Limb (tissue), 2 donors: ENCODE measurements around the gene KNDC1.

ENCODE experiments used
- DNase-seq, 2 donors: peaks; one replicate each; pipeline ENCODE4 v3.0.0-alpha.2; 2016; ENCODE audit errors: extremely low spot score in 2 of 2

KNDC1 gene

DNA sequence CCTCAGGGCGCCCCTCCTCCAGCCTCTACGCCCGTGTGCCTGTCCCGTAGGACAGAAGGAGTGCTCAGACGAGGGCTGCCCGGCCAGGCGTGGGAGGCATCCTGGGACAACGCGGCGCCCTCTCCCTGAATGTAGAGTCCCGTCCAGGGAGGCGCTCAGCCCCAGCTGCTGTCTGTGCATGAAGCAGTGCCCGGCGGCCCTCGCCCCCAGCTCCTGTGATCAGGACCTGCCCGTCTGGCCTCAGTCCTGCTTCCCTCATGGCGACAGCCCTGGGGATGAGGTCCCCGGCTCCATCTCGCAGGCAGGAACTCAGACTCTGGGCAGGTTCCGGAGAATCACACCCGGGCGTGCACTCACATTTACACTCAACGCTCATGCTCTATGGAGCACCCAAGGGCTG, 45.1 kb downstream of the KNDC1 start:
- no peak for DNase-seq

DNA sequence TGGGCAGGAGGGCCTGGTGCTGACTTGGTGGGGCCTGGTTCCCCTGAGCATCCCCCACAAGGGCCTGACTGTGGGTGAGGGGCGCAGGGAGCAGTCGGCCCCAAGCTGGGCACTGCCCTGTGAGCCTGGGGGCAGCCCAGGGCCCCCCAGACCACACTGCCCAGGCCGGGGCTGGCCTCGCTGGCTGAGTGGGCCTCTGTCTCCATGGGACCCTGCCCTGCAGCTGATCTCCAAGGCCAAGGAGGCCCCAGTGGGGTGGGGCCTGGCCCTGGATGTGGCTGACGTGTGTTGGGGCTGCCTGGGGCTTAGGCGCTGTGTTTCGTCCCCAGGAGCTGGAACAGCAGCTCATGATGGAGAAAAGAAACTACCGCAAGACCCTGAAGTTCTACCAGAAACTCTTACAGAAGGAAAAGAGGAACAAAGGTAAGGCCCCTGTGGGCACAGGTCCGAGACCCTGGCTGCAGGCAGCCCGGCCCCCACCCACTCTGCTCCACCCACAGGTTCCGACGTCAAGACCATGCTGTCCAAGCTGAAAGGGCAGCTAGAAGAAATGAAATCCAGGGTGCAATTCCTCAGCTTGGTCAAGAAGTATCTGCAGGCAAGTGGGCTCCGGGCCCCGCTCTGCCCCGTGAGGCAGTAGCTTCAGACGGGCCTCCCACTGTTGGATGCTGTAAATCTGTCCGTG, 46.5 kb downstream of the KNDC1 start:
- no peak for DNase-seq

DNA sequence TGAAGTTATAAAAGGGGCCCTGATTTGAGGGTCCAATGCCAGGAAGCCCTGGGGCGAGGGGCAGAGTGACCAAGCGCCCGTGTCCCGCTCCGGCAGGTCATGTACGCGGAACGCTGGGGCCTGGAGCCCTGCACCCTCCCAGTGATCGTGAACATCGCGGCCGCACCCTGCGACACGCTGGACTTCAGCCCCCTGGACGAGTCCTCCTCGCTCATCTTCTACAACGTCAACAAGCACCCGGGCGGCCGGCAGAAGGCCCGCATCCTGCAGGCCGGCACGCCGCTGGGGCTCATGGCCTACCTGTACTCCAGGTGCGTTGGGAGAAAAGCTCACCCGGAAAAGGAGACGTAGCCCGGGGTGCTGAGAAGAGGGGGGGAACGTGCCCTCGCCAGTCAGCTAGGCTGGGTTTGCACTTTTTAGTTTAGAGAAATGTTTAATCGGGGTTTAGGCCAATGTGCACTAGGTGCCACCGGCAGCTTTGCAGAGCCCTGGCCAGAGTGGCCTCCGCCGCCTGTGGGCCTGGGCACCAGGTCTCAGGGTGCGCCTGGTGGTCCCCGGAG, 47.1 kb downstream of the KNDC1 start:
- no peak for DNase-seq

DNA sequence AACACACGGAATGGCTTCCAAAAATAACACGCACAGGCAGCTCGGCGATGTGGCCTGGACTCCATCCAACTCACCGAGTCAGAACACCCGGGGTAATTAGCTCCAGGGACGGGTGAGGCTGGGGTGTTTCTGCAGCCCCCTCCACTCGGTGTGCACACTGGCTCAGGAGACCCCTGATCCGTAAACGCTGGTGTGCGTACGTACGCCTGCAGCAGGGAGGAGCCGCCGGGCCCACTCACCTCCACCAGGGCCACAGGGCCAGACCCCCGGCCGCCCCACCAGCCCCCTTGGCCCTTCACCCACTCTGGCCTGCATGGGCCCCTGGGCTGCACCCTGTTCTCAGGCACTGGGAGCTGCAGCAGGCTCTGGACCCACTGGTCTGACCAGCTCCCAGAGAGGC, 47.6 kb downstream of the KNDC1 start:
- no peak for DNase-seq

DNA sequence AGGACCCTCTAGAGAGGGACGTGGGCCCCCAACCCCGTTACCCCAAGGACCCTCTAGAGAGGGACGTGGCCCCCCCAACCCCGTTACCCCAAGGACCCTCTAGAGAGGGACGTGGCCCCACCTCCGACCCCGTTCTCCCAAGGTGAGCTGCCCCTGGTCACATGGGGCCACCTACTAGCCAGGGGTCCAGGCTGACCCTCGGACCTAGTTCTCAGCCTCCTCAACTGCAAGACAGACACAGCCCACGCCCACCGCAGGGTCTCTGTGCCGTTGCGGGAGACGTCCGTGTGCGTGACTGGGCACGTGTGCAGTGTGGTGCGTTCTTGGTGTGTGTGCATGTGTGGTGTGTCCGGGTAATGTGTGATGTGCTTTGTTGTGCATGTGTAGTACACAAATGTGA, 48.4 kb downstream of the KNDC1 start:
- no peak for DNase-seq

DNA sequence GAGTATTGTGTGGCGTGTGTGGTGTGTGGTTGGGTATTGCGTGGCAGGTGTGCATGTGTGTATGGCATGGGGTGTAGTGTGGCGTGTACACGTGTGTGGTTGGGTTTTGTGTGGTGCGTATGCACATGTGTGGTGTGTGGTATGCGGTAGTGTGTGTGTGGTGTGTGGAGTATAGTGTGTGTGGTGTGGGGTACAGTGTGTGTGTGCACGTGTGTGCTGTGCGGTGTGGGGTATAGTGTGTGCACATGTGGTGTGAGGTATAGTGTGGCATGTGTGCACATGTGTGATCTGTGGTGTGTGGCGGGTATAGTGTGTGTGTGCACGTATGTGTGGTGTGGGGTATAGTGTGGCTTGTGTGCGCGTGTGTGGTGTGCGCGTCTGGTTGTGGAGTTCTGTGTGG, 49.1 kb downstream of the KNDC1 start:
- DNase-seq, result no peak

DNA sequence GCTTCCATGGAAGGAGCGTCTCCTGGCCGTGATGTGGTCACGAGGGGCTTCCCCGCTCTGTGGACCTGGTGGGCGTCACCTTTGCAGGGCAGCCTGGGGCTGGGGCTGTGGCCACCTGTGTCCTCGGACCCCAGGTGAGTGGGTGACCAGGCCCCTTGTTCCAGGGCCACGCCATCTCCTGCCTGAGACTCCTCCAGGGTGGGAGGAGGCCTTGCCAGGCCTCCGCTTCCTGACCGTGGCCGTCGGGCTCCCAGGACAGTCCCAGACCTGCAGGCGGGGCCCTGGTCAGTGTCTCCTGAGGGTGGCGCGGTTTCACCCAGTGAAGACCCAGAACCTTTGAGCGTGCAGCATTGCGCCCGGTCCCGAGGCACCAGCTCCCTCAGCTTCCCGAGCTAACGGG, 49.6 kb downstream of the KNDC1 start:
- no peak for DNase-seq

DNA sequence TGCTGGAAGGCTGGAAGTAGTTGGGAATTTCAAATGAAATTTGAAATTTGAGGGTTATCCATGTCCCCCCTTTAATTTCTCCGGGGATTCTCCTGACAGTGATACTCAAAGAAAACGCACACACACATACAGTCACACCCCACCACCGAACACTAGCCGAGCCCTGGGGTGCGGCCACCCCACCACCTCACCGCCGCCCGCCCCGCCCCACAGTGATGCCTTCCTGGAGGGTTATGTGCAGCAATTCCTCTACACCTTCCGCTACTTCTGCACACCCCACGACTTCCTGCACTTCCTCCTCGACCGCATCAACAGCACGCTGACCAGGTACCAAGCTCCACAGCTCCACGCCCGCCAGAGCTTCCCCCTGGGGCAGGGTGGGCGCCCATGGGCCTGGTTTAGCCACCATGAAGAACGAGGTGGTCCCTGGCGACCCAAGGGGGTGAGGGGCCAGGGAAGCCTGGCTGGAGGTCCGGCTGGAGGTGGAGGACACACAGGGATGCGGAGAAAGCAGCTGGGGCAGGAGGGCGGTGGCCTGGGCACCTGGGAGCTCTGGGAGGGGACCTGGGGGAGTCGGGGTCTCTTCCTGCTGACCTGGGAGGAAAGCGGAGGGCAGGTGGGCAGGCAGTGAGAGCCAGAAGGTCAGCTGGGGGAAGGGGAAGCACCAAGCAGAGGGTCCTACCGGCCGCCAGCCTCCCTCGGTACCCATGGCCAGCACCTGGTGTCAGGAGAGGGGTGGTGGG, 50.5 kb downstream of the KNDC1 start:
- DNase-seq, result no peak

DNA sequence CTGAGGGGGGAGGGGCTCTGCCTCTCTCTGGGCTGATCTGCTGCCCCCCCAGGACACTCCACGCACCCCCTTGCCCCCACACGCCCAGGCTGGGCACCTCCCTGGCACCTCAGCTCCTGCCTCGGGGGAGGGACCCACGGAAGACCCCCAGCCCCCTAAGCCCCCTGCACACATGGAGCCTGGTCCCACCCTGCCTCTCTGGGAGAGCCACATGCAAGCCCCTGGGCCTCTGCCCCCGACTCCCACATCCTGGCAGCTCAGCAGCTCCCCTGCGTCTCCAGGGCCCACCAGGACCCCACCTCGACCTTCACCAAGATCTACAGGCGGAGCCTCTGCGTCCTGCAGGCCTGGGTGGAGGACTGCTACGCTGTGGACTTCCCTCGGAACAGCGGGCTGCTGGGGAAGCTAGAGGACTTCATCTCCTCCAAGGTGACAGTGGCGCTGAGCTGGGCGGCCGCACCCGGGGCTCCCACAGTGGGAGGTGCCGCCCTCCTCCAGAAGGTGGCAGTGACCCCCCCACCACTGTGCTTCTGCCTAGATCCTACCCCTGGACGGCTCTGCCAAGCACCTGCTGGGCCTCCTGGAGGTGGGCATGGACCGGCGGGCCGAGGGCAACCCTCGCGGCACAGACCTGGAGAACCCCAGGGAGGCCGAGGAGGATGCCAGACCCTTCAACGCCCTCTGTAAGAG, 51.3 kb downstream of the KNDC1 start:
- no peak for DNase-seq

DNA sequence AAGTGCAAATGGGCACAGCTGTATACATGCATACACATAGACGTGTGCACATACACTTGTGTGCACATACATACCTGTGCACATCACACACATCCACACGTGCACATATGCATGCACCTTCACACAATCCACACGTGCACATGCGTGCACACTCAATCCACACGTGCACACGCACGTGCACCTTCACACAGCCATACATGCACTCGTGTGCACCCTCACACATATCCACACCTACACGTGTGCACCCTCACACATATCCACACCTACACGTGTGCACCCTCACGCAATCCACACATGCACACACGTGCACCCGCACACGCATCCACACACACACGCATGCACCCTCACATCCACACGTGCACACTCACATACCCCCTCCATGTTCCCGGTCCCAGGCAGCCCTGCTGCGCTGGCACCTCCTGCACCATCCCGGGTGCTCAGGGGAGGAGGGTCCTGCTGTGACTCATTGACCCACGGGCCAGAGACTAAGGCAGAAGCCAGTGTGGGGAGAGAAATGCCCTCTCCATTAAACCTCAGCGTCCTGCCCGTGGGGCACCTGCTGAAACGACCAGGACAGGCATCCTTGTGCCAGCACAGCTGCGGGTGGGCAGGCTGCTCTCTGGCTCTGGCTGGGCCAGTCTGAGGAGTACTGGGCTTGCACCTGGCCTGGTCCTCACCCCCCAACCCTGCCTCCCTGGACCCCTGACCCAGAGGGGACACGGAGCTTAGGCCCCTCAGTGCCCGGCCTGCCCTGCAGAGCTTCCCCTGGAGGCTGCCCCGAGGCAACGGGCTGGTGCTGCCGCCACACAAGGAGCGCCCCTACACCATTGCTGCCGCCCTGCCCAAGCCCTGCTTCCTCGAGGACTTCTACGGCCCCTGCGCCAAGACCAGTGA, 52.2 kb downstream of the KNDC1 start:
- DNase-seq, result no peak

DNA sequence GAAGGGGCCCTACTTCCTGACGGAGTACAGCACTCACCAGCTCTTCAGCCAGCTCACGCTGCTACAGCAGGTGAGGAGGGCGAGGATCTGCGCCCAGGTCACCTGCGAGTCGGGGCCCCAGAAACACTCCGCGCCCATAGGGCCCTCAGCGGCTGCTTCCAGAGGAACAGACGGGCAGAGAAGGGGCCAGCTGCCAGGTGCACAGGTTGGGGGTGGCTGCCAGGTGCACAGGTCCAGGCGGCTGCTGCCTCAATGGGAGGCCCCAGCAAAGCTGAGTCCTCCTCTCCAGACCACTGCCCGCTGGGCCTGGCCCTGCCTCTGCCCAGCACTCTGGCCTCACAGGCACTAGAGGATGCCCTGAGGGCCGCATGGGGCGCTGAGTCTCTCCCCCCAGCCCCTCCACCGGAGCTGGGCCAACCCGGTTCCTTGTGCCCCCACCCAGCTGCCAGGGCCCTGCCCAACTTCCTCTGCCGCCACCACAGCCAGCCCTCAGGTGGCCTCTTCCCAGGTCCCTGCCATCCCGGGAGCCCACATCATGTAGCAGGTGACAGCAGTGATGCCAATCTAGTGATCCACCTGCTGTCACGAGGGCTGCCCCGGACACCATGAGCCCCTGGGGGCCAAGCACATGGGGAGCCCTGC, 53.0 kb downstream of the KNDC1 start:
- DNase-seq, result no peak

DNA sequence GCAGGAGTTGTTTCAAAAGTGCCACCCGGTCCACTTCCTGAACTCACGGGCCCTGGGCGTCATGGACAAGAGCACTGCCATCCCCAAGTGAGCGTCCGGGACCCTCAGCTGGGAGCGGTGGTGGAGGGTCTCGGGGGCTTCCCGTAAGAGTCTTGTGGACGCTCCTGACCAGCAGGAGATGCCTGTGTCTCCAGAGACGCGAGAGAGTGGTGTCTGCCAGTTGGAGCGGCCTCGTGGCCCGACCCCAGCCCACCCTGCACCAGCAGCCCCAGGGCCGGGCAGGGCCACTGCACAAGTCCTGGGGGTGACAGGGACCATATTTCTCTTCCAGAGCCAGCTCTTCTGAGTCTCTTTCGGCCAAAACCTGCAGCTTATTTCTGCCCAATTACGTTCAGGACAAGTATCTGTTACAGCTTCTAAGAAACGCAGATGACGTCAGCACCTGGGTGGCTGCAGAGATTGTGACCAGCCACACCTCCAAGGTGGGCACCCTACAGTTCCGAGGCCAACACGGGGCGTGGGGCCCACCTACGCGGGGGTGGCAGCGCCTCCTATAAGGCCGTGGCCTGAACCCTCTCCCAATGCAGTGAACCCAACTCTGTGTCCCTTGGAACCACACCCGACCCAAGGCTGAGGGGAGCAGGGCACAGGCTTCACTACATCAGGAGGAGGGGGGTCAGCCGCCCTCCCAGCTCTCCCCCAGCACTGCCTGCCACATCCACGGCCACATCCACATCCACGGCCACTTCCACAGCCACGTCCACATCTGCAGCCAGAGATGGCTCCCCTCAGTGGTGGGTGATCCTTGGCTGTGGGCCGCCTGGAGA, 53.8 kb downstream of the KNDC1 start:
- no peak for DNase-seq

DNA sequence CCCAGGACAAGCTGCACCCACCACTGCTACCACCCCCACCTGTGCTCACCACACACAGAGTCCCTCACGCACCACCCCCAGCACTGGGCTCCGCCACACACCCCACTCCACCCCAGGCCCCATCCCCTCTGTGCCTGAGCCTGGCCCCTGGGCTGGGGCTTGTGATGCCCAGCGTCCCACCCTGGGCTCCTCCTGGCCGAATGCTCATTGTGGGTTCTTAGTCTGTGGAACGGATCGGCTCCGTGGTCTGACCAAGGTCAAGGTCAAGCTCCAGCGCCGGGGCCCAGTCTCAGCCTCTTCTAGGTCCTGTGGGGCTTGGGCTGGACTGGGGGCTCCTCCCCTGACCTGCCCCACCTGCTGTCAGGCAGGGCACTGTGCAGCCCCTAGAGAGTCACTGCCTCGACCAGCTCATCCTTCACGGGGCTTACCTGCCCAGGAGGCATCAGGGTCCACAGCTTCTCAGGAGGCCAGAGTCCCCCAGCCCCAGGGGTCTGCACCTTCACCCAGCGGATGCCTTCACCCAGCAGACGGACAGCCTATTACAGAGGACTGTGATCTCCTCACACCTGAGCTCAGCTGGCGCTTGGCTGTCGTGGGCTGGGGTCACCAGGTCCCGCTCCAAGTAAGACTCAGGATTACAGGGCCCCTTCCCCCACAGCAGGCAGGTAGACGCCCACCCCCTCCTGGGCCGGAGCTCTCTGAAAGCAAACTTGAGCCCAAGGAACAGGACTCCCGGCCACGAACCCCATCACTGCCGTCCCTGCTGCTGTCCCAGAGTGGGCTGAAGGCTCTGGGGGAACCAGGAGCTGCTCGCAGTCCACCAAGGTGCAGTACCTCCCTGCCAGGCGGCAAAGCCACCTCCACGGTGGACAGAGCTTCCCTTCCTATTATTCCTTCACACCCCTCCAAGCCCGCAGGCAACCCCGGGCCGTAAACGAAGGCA, 54.7 kb downstream of the KNDC1 start:
- no peak for DNase-seq

DNA sequence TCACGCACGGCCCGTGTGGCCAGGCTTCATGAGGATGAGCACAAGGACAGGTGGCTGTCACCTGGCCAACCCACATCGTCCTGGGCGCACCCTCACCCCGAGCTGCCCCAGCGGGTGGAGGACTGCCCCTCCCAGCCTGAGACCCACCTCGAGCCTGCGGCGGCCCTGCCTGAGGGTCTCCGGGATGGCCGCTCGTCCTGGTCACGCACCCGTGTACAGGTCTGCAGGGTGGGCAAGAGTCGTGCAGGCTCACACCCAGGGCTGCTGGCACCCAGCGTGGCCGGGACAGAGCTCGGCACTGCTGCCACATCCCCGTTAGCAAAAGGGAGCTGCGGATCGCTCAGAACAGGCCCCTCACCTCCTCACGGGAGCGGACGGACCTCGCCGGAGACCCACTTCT, 55.6 kb downstream of the KNDC1 start:
- no peak for DNase-seq

DNA sequence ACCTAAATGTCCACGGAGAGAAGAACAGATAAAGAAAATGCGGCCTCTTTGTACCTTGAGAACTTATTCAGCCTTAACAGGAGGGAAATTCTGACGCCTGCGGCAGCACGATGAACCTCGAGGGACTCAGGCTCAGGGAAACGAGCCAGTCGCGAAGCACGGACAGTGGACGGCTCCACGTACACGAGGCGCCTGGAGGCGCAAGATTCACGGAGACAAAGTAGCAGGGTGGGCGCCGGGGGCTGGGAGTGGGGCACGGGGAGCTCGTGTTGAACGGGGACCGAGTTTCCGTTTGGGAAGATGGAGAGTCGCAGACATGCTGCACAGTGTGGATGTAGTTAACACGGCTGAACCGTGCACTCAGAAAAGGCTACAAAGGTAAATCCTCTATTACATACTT, 56.8 kb downstream of the KNDC1 start:
- no peak for DNase-seq

DNA sequence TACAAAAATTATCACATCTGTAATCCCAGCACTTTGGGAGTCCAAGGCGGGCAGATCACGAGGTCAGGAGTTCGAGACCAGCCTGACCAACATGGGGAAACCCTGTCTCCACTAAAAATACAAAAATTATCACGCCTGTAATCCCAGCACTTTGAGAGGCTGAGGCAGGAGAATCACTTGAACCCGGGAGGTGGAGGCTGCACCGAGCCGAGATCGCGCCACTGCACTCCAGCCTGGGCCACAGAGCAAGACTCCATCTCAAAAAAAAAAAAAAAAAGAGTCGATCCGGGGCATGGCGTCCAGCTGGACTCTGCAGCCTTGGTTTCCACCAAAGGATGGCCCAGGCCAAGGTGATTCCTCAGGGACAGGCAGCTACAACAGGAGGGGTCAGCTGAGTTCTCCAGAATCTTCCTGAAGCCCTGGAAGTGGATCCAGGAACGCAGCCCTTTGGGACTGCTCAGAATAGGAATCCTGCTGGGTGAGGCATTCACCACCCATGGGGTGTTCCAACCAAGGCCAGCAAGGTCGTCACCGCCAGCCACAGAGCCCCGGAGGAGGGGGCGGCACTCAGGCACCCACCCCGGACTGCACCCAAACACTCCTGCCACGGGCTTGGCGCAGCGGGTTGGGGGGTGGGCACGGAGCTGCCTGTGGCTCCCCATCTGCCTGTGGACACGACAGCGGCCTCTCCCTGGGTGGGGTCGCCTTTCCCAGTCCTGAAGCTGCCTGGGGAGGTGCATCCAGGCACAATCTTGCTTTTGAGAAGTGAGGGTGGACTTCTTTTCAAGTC, 58.0 kb downstream of the KNDC1 start:
- no peak for DNase-seq

DNA sequence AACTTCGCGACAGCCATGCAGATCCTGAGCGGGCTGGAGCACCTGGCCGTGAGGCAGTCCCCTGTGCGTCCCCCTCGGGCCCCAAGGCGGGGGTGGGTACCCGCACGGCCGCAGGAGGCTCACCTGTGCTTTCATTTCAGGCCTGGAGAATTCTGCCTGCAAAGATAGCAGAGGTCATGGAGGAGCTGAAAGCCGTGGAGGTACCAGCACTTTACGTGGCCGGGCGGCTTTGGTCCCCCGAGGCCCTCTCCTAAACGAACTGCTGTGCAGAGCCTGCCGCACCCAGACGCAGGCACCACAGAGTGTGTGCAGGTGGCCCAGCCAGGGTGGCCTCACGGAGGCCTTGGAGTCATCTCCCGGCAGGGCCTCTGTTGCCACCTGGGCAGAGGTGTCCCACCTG, 58.9 kb downstream of the KNDC1 start:
- no peak for DNase-seq

DNA sequence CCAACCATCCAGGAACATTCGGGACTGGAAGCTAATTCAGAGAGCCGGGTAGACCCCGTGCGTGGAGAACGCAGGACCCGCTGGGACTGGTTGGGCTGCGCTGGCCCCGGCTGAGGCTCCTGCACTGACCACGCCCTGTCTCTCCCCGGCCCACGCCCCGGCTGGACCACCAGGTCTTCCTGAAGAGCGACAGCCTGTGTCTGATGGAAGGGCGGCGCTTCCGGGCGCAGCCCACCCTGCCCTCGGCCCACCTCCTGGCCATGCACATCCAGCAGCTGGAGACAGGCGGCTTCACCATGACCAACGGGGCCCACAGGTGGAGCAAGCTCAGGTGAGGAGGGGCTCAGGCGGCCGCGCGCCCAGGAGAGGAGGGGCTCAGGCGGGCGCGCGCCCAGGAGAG, 59.8 kb downstream of the KNDC1 start:
- no peak for DNase-seq
